ENCODE results near the gene TRIM54.

GRCh38 chr2:27262379-27263286 lies 19.6 kb upstream of the TRIM54 start, which contains the start of gene SLC30A3:
- TF ChIP-seq CTCF (conservative IDR thresholded peaks at IDR 0.05; ENCODE audit: low read depth, low read length), result no peak
- no peak for TF ChIP-seq NFE2L2 (IDR thresholded peaks at IDR 0.05; ENCODE audit: low read depth, low read length)
- no peak for TF ChIP-seq POLR2A (IDR thresholded peaks at IDR 0.05; ENCODE audit: low read depth, low read length)
- TF ChIP-seq RAD21 (IDR thresholded peaks at IDR 0.05; ENCODE audit: low read length), result no peak
- TF ChIP-seq RFX5 (IDR thresholded peaks at IDR 0.05; ENCODE audit: low read depth, low read length), result no peak
- TF ChIP-seq MAFK (IDR thresholded peaks at IDR 0.05; ENCODE audit: low read depth, low read length), result no peak
- TF ChIP-seq RCOR1 (IDR thresholded peaks at IDR 0.05; ENCODE audit: insufficient replicate concordance, low read length), result no peak

Measured in IMR-90 (cell line).